ENCODE results near the gene RAB5A. TPM values are rescaled to one million over a fixed set of nuclear protein-coding genes. Genes with fewer than 3 reads are reported as not detected.
"Not testable (repeated sequence)": the region's sequence is repeated elsewhere in the genome, so short reads cannot be mapped to it uniquely, and the experiment has no call there.

RAB5A gene
- total and polyA plus RNA-seq, 10 of the 15 experiments (the other 5 are each of a cell fraction or from before 2014, with no cell fraction given), result 15.8 to 44.3 (median 29.1) TPM

GRCh38 chr3:19972054-19972453 lies 25.2 kb downstream of the RAB5A start:
- in situ Hi-C loops (cut with MboI) (no loop called here), intact Hi-C loops (cut with micrococcal nuclease; ENCODE audit: unreplicated experiment) (no loop called here)
- CTCF ChIA-PET, result interaction anchor here (1.0 to 1.1 kb wide), 2 partner anchors 14 to 180 kb away, joined by 3 to 4 read pairs; no protein-coding TSS in a partner anchor
- RAD21 ChIA-PET (ENCODE audit: unreplicated experiment), result no interaction called here
- no peaks in the 10 kb centered on the region for H3K27me3 ChIP-seq (replicated peaks in 1 of 2; ENCODE audit: control insufficient read depth in 2 of 2, insufficient read depth in 2 of 2, low read length in 1 of 2)
- no peaks in the 10 kb centered on the region; the same call in 1 of the 2 replicates for H4K20me1 ChIP-seq (ENCODE audit: control insufficient read depth, insufficient read depth)
- no peak for ATAC-seq
- peaks cover 0 to 5% of the 10 kb centered on the region in 2 experiments; a peak in 3 of 4 replicates for H3K36me3 ChIP-seq (ENCODE audit: control insufficient read depth in 2 of 2, insufficient read depth in 2 of 2, low read length in 1 of 2)
- H3K4me3 ChIP-seq, result no peak overlapping the region
- no peak overlapping the region for H3K27ac ChIP-seq (ENCODE audit: control insufficient read depth, insufficient read depth)
- POLR2A ChIA-PET, result no interaction called here
- no peak overlapping the region for H3K9ac ChIP-seq (ENCODE audit: control insufficient read depth, insufficient read depth, low read length)
- WGBS (ENCODE audit: insufficient coverage, insufficient replicate concordance, low lambda C conversion rate, missing lambda C conversion rate), result 81% methylated on average over 3 of the region's 3 CpGs
- no peak overlapping the region for H2AFZ ChIP-seq (ENCODE audit: control insufficient read depth, low read depth, low read length)
- SMC1A ChIA-PET (ENCODE audit: uncharacterized antibody, unreplicated experiment), result interaction anchor here (0.8 to 1.2 kb wide), 2 partner anchors 73 to 153 kb away, joined by 3 read pairs; no protein-coding TSS in a partner anchor
- no peak for FAIRE-seq
- TF ChIP-seq NRF1 (conservative IDR thresholded peaks at IDR 0.05; ENCODE audit: low read depth, low read length), result no peak
- TF ChIP-seq ZNF207 (IDR thresholded peaks at IDR 0.05; ENCODE audit: borderline replicate concordance), result no peak
- TF ChIP-seq JUND (IDR thresholded peaks at IDR 0.05; ENCODE audit: low read depth, low read length), result no peak
- TF ChIP-seq MTA2 (IDR thresholded peaks at IDR 0.05; ENCODE audit: low read depth), result no peak
- no peak for TF ChIP-seq RELA (IDR thresholded peaks at IDR 0.05; ENCODE audit: borderline replicate concordance, partially characterized antibody)
- no peak for TF ChIP-seq YBX1 (IDR thresholded peaks at IDR 0.05)
- no peaks in the 10 kb centered on the region for H3K4me1 ChIP-seq (ENCODE audit: control insufficient read depth, insufficient read depth, low read length)
- peaks cover 15% of the 10 kb centered on the region for H3K79me2 ChIP-seq (ENCODE audit: control insufficient read depth, insufficient read depth, low read length)
- DNase-seq (ENCODE audit: low read depth, low spot score), result no peak
- H3K9me3 ChIP-seq (replicated peaks; ENCODE audit: control insufficient read depth, insufficient read depth, low read length), result no peaks in the 10 kb centered on the region
- no TSS peak for BruUV-seq (replicated peaks)
- no peak overlapping the region for H3K4me2 ChIP-seq (ENCODE audit: control insufficient read depth, insufficient read depth)

- in situ Hi-C loops (cut with MboI); H3K36me3 ChIP-seq (ENCODE audit: control insufficient read depth in 2 of 2, insufficient read depth in 2 of 2, low read length in 1 of 2); H4K20me1 ChIP-seq (ENCODE audit: control insufficient read depth, insufficient read depth); POLR2A ChIA-PET; H3K9ac ChIP-seq (ENCODE audit: control insufficient read depth, insufficient read depth, low read length); intact Hi-C loops (cut with micrococcal nuclease; ENCODE audit: unreplicated experiment); RAD21 ChIA-PET (ENCODE audit: unreplicated experiment); DNase-seq (ENCODE audit: low read depth, low spot score); H3K9me3 ChIP-seq (replicated peaks; ENCODE audit: control insufficient read depth, insufficient read depth, low read length); SMC1A ChIA-PET (ENCODE audit: uncharacterized antibody, unreplicated experiment); BruUV-seq (replicated peaks); CTCF ChIA-PET; FAIRE-seq; H3K79me2 ChIP-seq (ENCODE audit: control insufficient read depth, insufficient read depth, low read length); ATAC-seq; H3K4me1 ChIP-seq (ENCODE audit: control insufficient read depth, insufficient read depth, low read length); H3K27me3 ChIP-seq (replicated peaks in 1 of 2; ENCODE audit: control insufficient read depth in 2 of 2, insufficient read depth in 2 of 2, low read length in 1 of 2); H3K27ac ChIP-seq (ENCODE audit: control insufficient read depth, insufficient read depth); H2AFZ ChIP-seq (ENCODE audit: control insufficient read depth, low read depth, low read length); H3K4me3 ChIP-seq; H3K4me2 ChIP-seq (ENCODE audit: control insufficient read depth, insufficient read depth): not testable (repeated sequence)
- whole genome bisulfite sequencing (ENCODE audit: insufficient coverage, insufficient replicate concordance, low lambda C conversion rate, missing lambda C conversion rate), result 98% methylated on average over 8 of the region's 8 CpGs
These were observed 42.0 kb downstream of the RAB5A start for GRCh38 chr3:19988904-19989303.
